Endothelial cell of umbilical vein (primary cell): Measurements from ENCODE around the gene ARL5C. TPM values are rescaled to one million over a fixed set of nuclear protein-coding genes. Genes with fewer than 3 reads are reported as not detected.

Experiments used
- BruUV-seq: library from RNA; stranded (reverse); fragments of 400-500 nt; replicated peaks from 2 replicates; lab custom pipeline; 2021; lab: Mats Ljungman, UMichigan
- CTCF ChIA-PET: fragments of 300-600, 350-600 bp; sonication (Branson Sonifier 250); formaldehyde crosslinking; loops from one replicate; lab custom pipeline; 2021; ENCODE audit warnings: antibody characterized with exemption, inconsistent platforms; lab: Charles Lee
- POLR2A ChIA-PET: fragments of 300-600, 350-600 bp; sonication (Branson Sonifier 250); formaldehyde crosslinking; loops from one replicate; lab custom pipeline; 2021; ENCODE audit warnings: antibody characterized with exemption, inconsistent platforms; lab: Charles Lee
- DNase-seq: peaks from one replicate; pipeline ENCODE4 v3.0.0-alpha.2; 2011; ENCODE audit warnings: low read depth, low spot score
- FAIRE-seq: peaks from 2 replicates; lab custom pipeline; 2011; peaks lifted over from hg19 to GRCh38; lab: Jason Lieb, UNC
- H2AFZ ChIP-seq: 2 replicates; pipeline ENCODE4 v1.6.0; 2012; ENCODE audit warnings: low read depth, low read length, control low read depth, inconsistent platforms
- H3K27ac ChIP-seq: 2 replicates; pipeline ENCODE4 v1.5.1; 2011; ENCODE audit warnings: low read depth, mild to moderate bottlenecking, control low read depth, low read length, moderate library complexity; ENCODE audit not compliant: insufficient read depth
- H3K27me3 ChIP-seq, 2 experiments: 2 replicates each; pipeline versions ENCODE4 v1.6.0 to v1.6.1; 2011; ENCODE audit warnings: low read length in 2 of 2, mixed read lengths in 1 of 2; ENCODE audit not compliant: control insufficient read depth in 2 of 2, insufficient read depth in 2 of 2
- H3K36me3 ChIP-seq, 2 experiments: 2 replicates in 1 of 2; 3 replicates in 1 of 2; pipeline ENCODE4 v1.5.1; 2011; ENCODE audit warnings: low read length in 2 of 2, mild to moderate bottlenecking in 1 of 2, moderate library complexity in 1 of 2; ENCODE audit not compliant: control insufficient read depth in 2 of 2, insufficient read depth in 2 of 2; ENCODE audit errors: extremely low read depth in 1 of 2
- H3K4me1 ChIP-seq: 3 replicates; pipeline ENCODE4 v1.5.1; 2011; ENCODE audit warnings: mild to moderate bottlenecking, low read length; ENCODE audit not compliant: control insufficient read depth, insufficient read depth; ENCODE audit errors: extremely low read depth
- H3K4me2 ChIP-seq: 2 replicates; pipeline ENCODE4 v1.6.1; 2011; ENCODE audit warnings: low read length, control low read depth, mixed read lengths; ENCODE audit not compliant: insufficient read depth
- H3K4me3 ChIP-seq, 3 experiments: fragments of 200-600 bp in 1 of 3; sonication (generic), shearing (Covaris generic) in 1 of 3; replicated peaks in 1 of 3; 2 replicates each; pipeline ENCODE4 v1.5.1; 2011 to 2016; ENCODE audit warnings: control low read depth in 3 of 3, low read length in 3 of 3, mild to moderate bottlenecking in 2 of 3, inconsistent platforms in 1 of 3, low read depth in 1 of 3, moderate library complexity in 1 of 3; ENCODE audit not compliant: insufficient read depth in 1 of 3
- H3K79me2 ChIP-seq: 2 replicates; pipeline ENCODE4 v1.6.0; 2012; ENCODE audit warnings: low read length, inconsistent platforms; ENCODE audit not compliant: control insufficient read depth, insufficient read depth
- H3K9ac ChIP-seq: replicated peaks from 2 replicates; pipeline ENCODE3; 2011; ENCODE audit warnings: low read length, control low read depth; ENCODE audit not compliant: insufficient read depth; ENCODE audit errors: extremely low read depth
- H3K9me1 ChIP-seq: replicated peaks from 3 replicates; pipeline ENCODE4 v1.6.0; 2011; ENCODE audit warnings: mild to moderate bottlenecking, low read length; ENCODE audit not compliant: control insufficient read depth, insufficient read depth; ENCODE audit errors: extremely low read depth
- H3K9me3 ChIP-seq: replicated peaks from 2 replicates; pipeline ENCODE4 v1.5.1; 2012; ENCODE audit warnings: low read length, inconsistent platforms; ENCODE audit not compliant: control insufficient read depth, insufficient read depth
- H4K20me1 ChIP-seq: replicated peaks from 2 replicates; pipeline ENCODE3; 2011; ENCODE audit warnings: mild to moderate bottlenecking, low read length; ENCODE audit not compliant: control insufficient read depth, insufficient read depth; ENCODE audit errors: extremely low read depth
- CTCF ChIP-seq, 2 donors: IDR thresholded peaks; 1 replicate in 1 of 2; 2 replicates in 1 of 2; pipeline ENCODE4 v1.5.1; 2011; ENCODE audit warnings: low read length in 2 of 2, mild to moderate bottlenecking in 2 of 2, moderate library complexity in 2 of 2, control low read depth in 1 of 2, inconsistent platforms in 1 of 2, low read depth in 1 of 2; ENCODE audit not compliant: insufficient read depth in 1 of 2; ENCODE audit errors: extremely low read depth in 1 of 2
- EZH2 ChIP-seq: IDR thresholded peaks from 2 replicates; pipeline ENCODE4 v1.6.1; 2012; ENCODE audit warnings: borderline replicate concordance, low read depth, mild to moderate bottlenecking, moderate library complexity, low read length, inconsistent platforms; ENCODE audit not compliant: severe bottlenecking
- FOS ChIP-seq: IDR thresholded peaks from 2 replicates; pipeline ENCODE4 v1.6.1; 2011; ENCODE audit warnings: mild to moderate bottlenecking, low read length, moderate library complexity, borderline replicate concordance; ENCODE audit not compliant: insufficient read depth
- GATA2 ChIP-seq: IDR thresholded peaks from 2 replicates; pipeline ENCODE4 v1.7.0; 2011; ENCODE audit warnings: low read depth, mild to moderate bottlenecking, moderate library complexity, mixed read lengths, low read length; ENCODE audit not compliant: insufficient read length, insufficient read depth
- JUN ChIP-seq: IDR thresholded peaks from 2 replicates; pipeline ENCODE4 v1.6.1; 2011; ENCODE audit warnings: borderline replicate concordance, low read depth; ENCODE audit not compliant: insufficient read length, insufficient read depth
- MAX ChIP-seq: IDR thresholded peaks from 2 replicates; pipeline ENCODE4 v1.6.1; 2011; ENCODE audit not compliant: insufficient read depth, insufficient read length
- MYC ChIP-seq: IDR thresholded peaks from one replicate; pipeline ENCODE4 v1.6.1; 2011; ENCODE audit warnings: mild to moderate bottlenecking, low read depth, low read length
- POLR2A ChIP-seq: IDR thresholded peaks from 2 replicates; pipeline ENCODE4 v1.6.1; 2012; ENCODE audit warnings: low read depth, mild to moderate bottlenecking, control low read depth, low read length
- POLR2AphosphoS5 ChIP-seq: IDR thresholded peaks from 2 replicates; pipeline ENCODE4 v1.6.1; 2012; ENCODE audit warnings: low read depth, mild to moderate bottlenecking, control low read depth, low read length, moderate library complexity; ENCODE audit not compliant: insufficient read depth
- dilution Hi-C: fragments of 300-500 bp; cut with MboI; formaldehyde crosslinking; loops from one replicate; pipeline ENCODE4 v1.15.0; 2019; ENCODE audit warnings: low sequenced_read_pairs; ENCODE audit not compliant: extremely low pct_ligation_motif_present
- intact Hi-C: fragments of 100-400 bp; cut with micrococcal nuclease; formaldehyde crosslinking; loops from one replicate; pipeline ENCODE4 v1.10.0; 2022
- polyA plus RNA-seq, 4 experiments: library from polyadenylated mRNA; depleted of rRNA in 3 of 4; stranded (reverse) in 3 of 4; unstranded in 1 of 4; fragments of >200 nt; gene quantifications; 2 replicates each; pipeline versions ENCODE4 v1.2.1 to v1.2.3, GENCODE V29; 2011 to 2012; ENCODE audit warnings: missing spikeins in 1 of 4
- total RNA-seq: library from RNA; stranded (reverse); gene quantifications from 2 replicates; pipeline ENCODE4 v1.2.3, GENCODE V29; 2021

ARL5C gene
- total and polyA plus RNA-seq, 2 donors (not counting 3 experiments of a cell fraction or from before 2014, with no cell fraction given), result not detected

- POLR2A ChIA-PET, result no interaction called here
- DNase-seq, result no peak
- no peak for FAIRE-seq
Observed at GRCh38 chr17:39115135-39115534, 50.8 kb downstream of the ARL5C start.

More at GRCh38 chr17:39115135-39115534, 50.8 kb downstream of the ARL5C start:
- BruUV-seq, result no TSS peak
- Histone ChIP-seq H3K27me3 (peaks cover 4 to 11% of the 10 kb centered on the region in 2 experiments), H4K20me1 (no peaks in the 10 kb centered on the region), H3K27ac (no peak overlapping the region), H3K79me2 (no peaks in the 10 kb centered on the region), H3K4me2 (no peak overlapping the region), H3K9me3 (no peaks in the 10 kb centered on the region), H3K9me1 (no peaks in the 10 kb centered on the region), H3K4me1 (no peaks in the 10 kb centered on the region), H2AFZ (no peak overlapping the region), H3K4me3 (no peak overlapping the region), H3K36me3 (no peaks in the 10 kb centered on the region), H3K9ac (no peak overlapping the region)
- CTCF ChIA-PET, result interaction anchor here (0.9 to 1.7 kb wide), 4 partner anchors 10 to 132 kb away, joined by 3 to 9 read pairs (median 3); no protein-coding TSS in a partner anchor
- dilution Hi-C loops, result no loop called here
- intact Hi-C loops, result no loop called here
- TF ChIP-seq POLR2A (no peak), EZH2 (no peak), POLR2AphosphoS5 (no peak), MYC (no peak), CTCF (IDR thresholded peaks at IDR 0.05; ENCODE audit: extremely low read depth in 1 of 2, insufficient read depth in 1 of 2, low read depth in 1 of 2, low read length in 2 of 2) (no peak), MAX (no peak), GATA2 (no peak), JUN (no peak), FOS (no peak)
